HG03045 (cell line): Measurements from ENCODE around the gene DEPP1.

Source experiments
- ATAC-seq: cut with Tn5 transposase; IDR thresholded peaks from one replicate; pipeline ENCODE4 v1.9.1; 2021; ENCODE audit warnings: mild to moderate bottlenecking, moderate library complexity; ENCODE audit not compliant: unreplicated experiment

Gene DEPP1

DNA sequence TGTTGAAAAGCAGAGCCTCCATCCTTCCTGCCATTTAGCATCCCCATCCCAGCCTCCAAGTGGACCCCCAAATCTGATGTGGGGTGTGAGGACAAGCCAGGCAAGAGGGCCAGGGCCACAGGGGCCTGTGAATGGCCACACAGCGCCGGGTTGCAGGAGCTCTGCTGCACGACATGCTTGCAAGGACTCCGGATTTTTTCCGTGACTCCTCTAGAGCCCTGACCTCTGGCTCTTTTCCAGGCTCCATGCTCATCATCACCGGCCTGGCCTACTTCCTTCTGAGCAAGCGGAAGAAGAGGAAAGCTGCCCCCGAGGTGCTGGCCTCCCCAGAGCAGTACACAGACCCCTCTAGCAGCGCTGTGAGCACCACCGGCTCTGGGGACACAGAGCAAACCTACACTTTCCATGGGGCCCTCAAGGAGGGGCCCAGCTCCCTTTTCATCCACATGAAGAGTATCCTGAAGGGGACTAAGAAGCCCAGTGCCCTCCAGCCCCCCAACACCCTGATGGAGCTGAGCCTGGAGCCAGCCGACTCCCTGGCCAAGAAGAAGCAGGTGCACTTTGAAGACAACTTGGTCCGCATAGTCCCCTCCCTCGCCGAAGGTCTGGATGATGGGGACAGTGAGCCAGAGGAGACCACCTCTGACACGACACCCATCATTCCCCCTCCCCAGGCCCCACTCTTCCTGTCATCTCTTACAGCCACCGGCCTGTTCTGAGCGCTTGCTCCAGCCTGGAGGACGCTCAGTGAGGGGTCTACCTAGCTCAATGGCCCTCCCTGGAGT lies 44.0 kb downstream of the DEPP1 start:
- no peak for ATAC-seq

DNA sequence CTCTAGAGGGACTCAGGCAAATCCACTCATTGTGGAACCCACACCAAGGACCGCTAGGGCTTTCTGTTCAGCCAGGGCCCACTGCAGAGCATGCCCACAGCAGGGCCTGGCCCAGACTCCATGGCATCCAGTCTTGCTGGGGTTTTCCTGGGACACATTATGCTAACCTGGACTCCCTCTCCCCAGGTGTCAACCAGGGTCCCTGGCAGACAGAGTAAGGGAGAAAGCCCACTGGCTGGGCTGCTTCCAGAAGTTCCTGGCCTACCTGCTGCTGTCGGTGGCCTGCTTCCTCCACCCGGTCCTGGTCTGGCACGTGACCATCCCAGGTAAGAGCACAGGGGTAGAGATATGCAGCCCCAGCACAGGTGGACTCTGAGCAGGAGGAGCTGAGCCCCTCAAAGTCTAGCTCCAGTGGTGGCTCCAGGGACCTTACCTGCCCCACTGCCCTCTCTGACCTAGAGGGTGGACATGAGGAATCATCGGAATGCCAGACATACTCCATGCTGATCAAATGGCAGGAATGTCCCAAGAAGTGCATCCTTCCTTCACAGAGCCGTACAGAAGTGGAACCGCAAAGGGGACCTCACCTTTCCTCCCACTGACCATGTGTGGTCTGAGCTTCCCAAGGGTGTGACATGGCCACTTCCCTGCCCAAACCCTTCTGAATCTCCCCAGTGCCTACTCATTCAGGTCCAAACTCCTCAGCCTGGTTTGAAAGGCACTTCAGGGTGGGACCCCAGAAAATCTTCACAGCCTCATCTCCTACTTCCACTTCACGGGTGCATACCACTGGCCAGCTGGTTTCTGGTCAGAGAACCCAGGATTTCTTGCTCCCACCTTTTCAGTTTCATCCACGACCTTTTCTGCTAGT lies 44.9 kb downstream of the DEPP1 start:
- no peak for ATAC-seq

DNA sequence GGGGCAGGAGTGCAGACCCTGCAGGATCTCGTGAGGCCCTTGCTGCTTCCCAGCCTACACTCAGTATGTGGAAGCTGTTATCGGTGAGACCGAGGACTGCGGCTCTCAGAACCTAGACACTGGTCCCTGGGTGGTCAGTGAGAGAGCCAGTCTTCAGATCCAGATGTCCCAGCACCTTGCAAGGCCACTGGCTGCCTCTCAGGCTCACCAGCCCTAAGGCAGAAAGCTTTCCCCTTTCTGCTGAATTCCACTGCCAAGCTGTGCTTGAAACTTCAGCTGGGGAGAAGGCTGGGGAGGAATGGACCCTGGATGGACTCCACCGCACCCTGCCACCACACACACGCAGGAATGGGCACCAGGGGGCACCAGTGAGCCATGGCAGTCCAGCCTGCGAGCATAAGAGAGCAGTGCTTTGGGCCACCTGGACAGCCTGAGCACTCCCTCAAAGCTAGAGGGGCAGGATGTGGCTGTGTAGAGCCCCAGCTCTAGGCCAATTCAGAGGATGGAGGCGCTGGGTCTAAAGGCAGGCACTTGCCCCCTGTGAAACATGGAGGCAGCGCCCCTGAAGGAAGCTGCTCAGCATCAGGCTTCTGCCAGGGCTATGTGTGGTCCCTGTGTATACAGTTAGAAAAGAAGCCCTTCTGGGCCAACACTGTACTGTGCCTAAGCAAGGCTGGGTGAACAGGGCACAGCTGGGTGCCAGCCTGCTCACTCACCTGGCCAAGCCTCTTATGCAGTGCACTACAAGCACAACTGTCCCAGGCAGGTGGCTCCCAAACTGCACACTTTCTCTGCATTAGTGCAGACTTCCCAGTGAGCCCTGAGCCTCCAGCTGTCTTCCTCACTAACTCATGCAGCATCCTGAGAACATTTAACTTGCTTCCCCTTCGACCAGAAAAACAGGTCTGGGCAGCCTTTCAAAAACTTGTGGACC lies 45.8 kb downstream of the DEPP1 start:
- peak; percentile 92 for ATAC-seq

DNA sequence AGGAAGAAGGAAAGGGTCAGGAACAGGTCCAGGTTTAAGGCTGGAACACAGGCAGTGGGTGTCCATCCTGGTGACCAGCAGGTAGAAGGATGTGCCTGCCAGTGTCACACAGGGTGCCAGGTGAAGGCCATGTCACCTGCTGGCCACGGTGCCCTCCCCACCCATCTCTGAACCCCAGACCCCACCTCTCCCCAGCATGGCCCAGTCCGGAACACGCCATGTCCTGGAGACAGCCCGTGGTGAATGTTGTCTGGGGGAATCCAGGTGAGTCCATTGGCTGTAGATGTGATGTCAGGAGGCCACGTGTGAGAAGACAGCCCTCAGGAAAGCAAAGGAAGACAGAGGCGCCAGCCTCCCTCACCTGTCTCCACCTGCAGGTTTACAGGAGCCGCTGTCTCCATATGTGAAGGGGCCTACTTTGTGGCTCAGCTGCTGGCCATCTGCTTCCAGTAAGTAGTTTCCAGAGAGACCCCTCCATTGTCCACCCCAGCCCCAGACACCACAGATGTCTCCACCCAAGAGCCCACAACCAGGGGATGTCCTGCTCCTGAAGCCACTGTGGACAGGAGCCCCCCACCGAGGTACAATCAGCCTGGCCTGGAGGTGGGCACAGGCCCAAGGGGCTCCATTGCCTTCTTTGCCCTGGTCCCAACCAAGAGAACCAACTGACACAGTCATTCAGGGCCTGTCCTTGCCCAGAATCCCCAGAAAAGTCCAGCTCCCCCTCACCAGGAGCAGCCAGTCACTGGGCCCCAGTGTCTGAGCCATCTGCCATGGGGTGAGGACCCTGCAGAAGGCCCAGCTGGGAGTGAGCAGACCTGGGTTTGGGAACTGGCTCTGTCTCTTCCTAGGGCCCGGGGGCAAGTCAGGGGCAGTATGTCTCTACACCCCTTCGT lies 46.7 kb downstream of the DEPP1 start:
- no peak for ATAC-seq

DNA sequence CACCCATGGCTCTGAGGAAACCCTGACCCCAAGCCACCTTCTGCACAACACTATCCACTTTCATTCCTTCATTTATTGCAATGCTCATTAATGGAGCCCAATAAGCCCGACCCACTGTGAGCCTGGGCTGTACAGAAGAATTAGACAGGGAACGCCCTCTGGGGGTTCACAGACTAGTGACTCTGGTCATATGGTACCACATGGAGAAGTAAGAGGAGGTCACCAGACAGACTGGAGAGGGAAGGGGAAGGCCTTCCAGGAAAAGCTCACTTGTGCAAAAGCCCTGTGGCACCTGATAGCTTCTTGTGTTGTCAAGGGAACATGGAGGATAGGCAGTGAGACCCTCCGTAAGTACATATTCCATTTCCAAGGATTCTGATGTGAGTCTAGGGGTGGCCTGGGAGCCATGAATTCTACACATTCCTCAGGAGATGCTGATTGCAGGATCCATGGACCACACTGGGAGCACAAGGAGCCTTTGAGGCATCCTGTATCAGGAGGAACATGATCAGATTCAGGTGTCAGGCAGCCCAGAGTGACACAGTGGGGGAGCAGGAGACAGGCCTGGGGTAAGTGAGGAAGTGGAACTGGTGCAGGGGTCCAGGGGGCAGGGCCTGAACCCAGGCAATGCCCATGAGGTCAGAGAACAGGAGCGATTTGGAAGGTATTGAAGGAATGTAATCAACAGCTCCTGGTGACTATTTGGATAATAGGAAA lies 47.5 kb downstream of the DEPP1 start:
- no peak for ATAC-seq

DNA sequence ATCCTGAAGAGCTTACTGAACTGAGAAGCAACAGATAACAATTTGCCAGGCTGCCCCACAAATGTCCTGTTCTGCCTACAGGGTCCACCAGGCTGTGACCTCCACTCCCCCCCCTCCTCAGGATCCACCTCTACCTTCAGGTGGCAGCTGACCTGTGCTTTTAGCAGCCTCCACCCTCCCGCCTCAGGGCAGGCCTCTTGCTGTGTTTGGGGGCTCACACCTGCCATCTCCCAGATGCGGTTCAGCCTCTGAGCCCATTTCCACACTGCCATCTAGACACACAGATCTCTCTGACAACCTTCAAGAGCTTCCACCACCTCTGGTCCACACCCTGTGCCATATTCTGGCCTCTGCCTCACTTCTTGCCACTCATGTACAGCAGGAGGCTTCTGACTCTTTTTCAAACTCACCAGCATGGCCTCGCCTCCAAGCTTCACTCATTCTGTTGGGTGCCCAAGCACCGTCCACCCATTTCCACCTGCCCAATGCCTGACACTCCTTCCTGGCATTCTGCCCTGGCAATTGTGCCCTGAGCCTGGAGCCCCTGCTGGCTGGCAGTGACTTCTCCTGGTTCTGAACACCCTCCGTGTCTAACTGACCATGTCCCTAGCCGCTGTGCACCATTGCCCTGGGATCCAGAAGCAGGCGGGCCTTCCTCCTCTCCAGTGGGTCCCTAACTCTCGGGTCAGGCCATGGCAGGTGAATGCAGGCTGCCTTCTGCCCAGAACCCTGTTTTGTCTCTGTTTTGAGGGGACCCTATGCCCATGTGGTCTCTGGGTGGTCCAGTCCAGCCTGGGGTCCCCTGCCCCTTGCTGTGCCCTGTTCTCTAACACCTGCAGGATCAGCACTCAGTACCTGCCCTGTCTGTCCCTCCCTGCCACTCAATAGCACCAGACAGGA lies 49.0 kb downstream of the DEPP1 start:
- ATAC-seq, result no peak

DNA sequence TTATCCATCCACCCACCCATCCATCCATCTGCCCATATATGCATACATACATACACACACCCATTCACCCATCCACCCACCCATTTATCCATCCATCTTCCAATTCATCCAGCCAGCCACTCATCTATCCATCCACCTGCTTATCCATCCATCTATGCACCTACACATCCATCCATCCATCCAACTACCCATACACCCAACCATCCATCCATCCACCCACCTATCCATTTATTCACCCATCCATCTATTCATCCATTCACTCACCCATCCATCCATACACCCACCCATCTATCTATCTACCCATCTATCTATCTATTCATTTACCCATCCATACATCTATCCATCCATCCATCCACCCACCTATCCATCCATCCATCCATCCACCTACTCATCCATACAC lies 50.1 kb downstream of the DEPP1 start:
- ATAC-seq, result no peak

DNA sequence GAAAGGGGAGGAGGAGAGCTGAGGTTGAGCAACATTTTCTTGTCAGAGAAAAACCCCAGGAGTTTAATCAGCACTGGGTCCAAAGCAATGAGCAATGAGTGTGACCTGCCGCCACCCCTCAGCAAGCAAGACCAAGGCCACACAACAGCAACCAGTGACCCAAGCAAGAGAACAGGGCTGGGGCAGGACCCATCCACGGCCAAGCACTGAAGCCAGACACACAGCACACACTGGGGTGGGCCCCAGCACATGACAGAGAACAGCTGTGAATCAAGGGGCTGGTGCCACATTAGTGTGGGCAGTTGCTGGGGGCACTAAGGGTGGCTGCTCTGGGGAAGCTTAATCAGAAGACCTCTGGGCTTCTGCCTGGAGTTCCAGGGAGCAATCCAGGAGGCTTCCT lies 51.3 kb downstream of the DEPP1 start:
- no peak for ATAC-seq

DNA sequence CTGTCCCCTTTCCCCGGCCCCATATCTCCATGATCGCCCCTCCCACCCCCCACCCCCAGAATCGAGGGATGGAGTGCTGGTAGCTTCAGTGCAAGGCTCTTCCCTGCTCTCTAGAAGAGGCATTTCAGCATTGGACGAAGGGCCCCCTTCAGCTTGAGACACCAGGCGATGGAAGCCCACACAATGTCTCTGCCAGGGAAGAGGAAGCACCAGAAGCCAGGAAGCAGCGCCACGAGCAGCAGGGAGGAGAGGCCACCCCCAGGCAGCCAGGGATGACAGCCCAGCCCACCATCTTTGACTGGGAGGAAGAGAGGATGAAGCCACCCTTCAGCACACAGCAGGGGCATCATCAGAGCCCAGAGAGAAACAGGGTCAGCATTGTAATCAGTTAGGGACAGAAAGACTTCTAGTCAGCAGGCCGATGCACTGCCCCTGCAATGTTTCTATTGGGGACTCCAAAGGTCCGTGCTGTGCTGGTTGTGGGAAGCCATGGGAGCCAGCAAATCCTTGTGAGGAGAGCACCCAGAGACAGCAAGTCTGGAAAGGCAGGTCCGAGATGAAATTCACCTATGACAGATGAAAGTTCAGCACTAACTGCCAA lies 51.8 kb downstream of the DEPP1 start:
- ATAC-seq, result no peak
